ACC112 (cell line): ENCODE results near the gene NUDCD3.

Experiments used
- H2AFZ ChIP-seq: fragments of 200-600 bp; sonication (generic); one replicate; pipeline ENCODE4 v1.6.0; 2017; ENCODE audit warnings: antibody characterized with exemption, low read length; ENCODE audit not compliant: unreplicated experiment
- H3K27ac ChIP-seq: fragments of 200-600 bp; sonication (generic); 2 replicates; pipeline ENCODE4 v1.5.1; 2014; ENCODE audit warnings: low read depth, mild to moderate bottlenecking, antibody characterized with exemption, low read length, moderate library complexity
- H3K27me3 ChIP-seq: fragments of 200-600 bp; sonication (generic); 2 replicates; pipeline ENCODE4 v1.6.1; 2014; ENCODE audit warnings: mild to moderate bottlenecking, antibody characterized with exemption, low read length, moderate library complexity, mixed read lengths; ENCODE audit not compliant: insufficient read depth
- H3K36me3 ChIP-seq: fragments of 200-600 bp; sonication (generic); 2 replicates; pipeline ENCODE4 v1.6.1; 2016; ENCODE audit warnings: mild to moderate bottlenecking, antibody characterized with exemption, low read length, moderate library complexity, mixed read lengths; ENCODE audit not compliant: insufficient read depth
- H3K4me1 ChIP-seq: fragments of 200-600 bp; sonication (generic); one replicate; pipeline ENCODE4 v1.6.1; 2016; ENCODE audit warnings: low read length, mixed read lengths; ENCODE audit not compliant: insufficient read depth, unreplicated experiment, control insufficient read depth
- H3K4me3 ChIP-seq: fragments of 200-600 bp; sonication (generic); 2 replicates; pipeline ENCODE4 v1.5.1; 2014; ENCODE audit warnings: mild to moderate bottlenecking, low read depth, low read length
- H3K79me2 ChIP-seq: fragments of 200-600 bp; sonication (generic); one replicate; pipeline ENCODE4 v1.6.0; 2016; ENCODE audit warnings: low read length; ENCODE audit not compliant: control insufficient read depth, unreplicated experiment, insufficient read depth

The NUDCD3 gene

DNA sequence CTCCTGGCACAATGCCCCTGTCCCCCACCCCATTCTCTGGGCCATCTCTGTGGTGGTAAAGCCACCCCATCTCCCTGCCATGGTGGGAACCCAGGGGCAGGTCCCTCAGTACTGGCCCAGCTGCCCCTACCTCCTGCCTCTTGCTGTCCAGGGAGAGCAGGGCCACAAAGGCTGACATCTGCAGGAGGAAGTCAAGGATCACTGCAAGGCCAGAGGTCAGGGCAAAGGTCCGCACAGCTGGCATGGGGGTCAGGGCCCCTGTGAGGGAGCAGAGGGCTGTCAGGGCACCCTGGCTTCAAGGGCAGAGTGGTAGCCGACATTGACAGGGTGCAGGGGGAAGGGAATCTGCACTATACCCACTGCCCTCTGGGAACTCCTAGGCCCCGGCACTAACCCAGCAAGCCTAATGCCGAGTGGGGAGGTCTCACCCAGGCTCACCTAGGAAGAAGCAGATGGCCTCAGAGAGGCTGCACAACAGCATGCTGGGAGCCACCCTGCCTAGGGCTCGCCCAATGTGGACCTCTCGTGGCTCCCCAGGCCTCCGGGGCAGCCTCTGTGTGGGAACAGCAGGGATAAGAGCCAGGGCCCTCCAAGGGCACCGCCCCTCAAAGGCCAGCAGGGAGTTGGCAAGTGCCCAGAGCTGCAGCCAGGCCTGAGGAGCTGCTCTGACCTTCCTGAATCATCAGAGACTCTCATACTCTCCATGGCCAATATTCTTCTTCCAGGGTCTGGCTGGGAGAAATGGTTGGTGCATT lies 43.0 kb upstream of the NUDCD3 start:
- H3K79me2 ChIP-seq: no peaks in the 10 kb centered on the region
- no peak overlapping the region for H2AFZ ChIP-seq
- no peaks in the 10 kb centered on the region for H3K36me3 ChIP-seq
- H3K4me1 ChIP-seq: no peaks in the 10 kb centered on the region
- H3K27me3 ChIP-seq: no peaks in the 10 kb centered on the region
- no peak overlapping the region for H3K27ac ChIP-seq
- H3K4me3 ChIP-seq: no peak overlapping the region

DNA sequence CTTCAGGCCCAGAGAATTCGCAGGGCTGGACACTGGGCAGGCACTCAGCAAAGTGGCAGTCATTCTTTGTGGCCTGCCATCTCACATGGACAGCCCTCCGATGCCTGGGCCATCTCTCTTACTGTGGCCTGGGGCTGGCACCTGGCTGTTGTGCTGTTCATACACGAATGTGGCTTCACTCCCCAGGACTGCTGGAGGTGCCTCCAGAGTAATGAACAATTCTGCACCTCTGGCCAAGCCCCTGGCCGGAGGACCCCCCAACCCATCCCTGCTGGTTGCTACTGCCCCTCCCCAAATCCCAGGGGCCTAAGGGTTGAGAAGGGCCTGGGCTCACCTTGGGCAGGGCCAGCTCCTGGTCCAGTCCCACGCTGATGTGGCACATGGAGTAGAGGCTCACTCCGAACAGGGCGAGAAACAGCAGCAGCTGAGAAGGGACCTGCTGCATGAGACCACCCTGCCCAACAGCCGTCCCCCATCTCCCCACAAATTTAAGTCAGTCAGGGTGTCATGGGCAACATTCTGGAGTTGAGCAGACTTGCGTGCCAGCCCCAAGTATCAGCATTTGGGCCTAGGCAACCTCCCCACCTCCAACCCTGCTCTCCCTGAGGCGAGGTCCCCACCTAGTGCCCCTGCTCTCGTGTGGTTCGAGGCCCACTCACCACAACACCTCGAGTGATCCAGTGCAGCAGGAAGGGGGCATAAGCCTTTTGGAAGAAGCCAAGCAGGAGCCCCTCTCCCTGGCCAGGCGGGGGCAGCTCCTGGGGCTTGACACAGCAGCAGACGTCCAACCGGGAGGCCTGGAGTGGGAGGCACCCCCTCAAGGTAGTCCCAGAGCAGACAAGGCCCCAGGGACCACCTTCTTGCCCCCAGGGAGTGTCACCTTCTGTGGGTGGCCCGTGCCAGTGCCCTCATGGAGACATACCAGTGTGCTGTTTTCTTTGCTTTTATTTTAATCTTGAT lies 41.2 kb upstream of the NUDCD3 start:
- Histone ChIP-seq H2AFZ (no peak overlapping the region), H3K79me2 (no peaks in the 10 kb centered on the region), H3K36me3 (no peaks in the 10 kb centered on the region), H3K27me3 (no peaks in the 10 kb centered on the region), H3K4me1 (no peaks in the 10 kb centered on the region), H3K27ac (no peak overlapping the region), H3K4me3 (no peak overlapping the region)

DNA sequence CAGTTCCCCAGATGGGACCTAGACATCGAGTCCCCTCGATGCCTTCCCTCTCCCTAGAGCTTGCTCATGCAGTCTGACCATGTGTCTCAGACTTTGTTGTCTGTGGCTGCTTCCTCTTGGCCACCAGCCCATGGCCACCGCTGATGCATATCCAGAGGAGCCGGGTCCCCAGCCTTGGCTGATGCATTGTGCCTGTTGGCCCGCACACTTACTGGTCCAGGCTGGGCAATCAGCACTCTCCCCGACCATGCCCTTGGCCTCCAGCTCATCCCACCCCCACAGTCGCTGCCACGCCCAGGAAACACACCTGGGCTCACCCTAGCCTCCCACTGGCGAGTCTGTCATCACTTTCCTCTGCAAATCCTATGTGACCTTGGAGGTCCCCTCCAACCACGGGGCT lies 40.5 kb upstream of the NUDCD3 start:
- Histone ChIP-seq H3K27me3 (no peaks in the 10 kb centered on the region), H2AFZ (no peak overlapping the region), H3K36me3 (no peaks in the 10 kb centered on the region), H3K4me1 (no peaks in the 10 kb centered on the region), H3K4me3 (no peak overlapping the region), H3K79me2 (no peaks in the 10 kb centered on the region), H3K27ac (no peak overlapping the region)

DNA sequence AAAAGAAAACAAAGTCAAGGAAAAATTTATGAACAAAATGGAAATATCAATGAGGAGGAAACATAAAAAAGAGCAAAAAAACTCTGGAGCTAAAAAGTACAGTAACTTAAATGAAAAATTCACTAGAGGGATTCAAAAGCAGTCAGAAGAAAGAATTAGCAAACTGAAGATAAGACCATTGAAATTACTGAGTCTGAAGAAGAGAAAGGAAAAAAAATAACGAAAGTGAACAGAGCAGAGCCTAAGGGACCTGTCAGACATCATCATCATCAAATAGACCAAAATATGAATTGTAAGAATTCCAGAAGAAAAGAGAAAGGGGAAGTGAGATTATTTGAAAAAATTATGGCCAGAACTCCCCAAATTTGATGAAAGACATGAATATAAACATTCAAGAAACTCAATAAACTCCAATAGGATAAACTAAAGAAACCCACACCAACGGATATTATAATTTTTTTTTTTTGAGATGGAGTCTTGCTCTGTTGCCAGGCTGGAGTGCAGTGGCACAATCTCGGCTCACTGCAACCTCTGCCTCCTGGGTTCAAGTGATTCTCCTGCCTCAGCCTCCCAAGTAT lies 34.4 kb upstream of the NUDCD3 start:
- Histone ChIP-seq H3K4me1 (no peaks in the 10 kb centered on the region), H2AFZ (no peak overlapping the region), H3K36me3 (no peaks in the 10 kb centered on the region), H3K79me2 (no peaks in the 10 kb centered on the region), H3K27me3 (peaks cover 21% of the 10 kb centered on the region; the same call in 1 of the 2 replicates), H3K27ac (no peak overlapping the region), H3K4me3 (no peak overlapping the region)

DNA sequence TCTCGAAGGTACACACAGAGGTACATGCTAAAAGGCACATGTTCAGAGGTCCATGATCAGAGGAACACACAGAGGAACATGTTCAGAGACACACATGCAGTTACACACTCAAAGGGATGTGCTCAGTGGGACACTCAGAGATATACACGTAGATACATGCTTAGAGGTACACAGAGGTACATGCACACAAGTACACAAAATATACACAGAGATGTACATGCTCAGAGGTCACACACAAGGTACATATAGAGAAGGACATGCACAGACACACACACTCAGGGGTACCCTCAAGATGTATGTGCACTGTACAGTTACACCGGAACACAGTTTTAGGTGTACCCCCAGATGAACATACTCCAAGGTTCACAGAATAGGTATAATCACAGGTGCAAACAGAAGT lies 31.9 kb upstream of the NUDCD3 start:
- no peaks in the 10 kb centered on the region for H3K36me3 ChIP-seq
- no peaks in the 10 kb centered on the region for H3K79me2 ChIP-seq
- H3K4me1 ChIP-seq: no peaks in the 10 kb centered on the region
- H3K4me3 ChIP-seq: no peak overlapping the region
- no peak overlapping the region for H2AFZ ChIP-seq
- H3K27ac ChIP-seq: no peak overlapping the region
- peaks cover 21% of the 10 kb centered on the region; the same call in 1 of the 2 replicates for H3K27me3 ChIP-seq

DNA sequence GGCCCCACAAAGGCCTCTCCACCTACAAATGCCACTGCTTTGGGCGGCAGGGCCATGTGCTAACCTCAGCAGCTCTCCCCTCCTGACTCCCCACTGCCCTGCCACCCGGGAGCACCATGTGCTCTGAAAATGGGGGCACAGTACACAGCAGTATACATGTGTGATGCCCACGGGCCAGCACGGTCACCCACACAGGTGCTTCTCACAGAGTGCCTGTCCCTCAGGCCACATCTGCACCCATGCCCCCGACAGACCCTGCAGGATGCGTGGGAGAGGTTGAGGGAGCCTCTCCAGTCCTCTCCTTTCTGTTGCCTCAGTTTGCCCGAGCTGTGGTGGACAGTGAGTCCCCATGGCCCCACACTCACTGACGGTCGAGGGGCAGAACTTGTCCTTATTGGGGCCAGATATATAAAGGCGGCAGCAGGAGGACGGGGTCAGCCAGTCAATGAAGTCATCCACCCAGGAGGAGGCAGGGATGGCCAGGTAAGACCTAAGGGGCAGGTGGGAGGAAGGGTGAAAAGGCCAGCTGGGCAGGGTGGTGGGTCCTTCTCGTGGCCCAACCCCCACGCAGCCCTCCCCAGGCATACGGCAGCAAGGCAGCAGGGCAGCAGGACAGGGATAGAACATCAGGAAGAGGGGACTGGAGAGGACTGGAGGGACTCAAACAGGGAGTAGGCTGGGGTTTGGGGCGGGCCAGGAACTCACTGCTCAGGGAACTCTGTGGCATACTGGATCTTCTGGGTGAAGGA lies 31.1 kb upstream of the NUDCD3 start:
- no peaks in the 10 kb centered on the region for H3K36me3 ChIP-seq
- no peak overlapping the region for H3K27ac ChIP-seq
- H2AFZ ChIP-seq: no peak overlapping the region
- H3K27me3 ChIP-seq: peaks cover 21% of the 10 kb centered on the region; the same call in 1 of the 2 replicates
- no peaks in the 10 kb centered on the region for H3K79me2 ChIP-seq
- H3K4me1 ChIP-seq: no peaks in the 10 kb centered on the region
- H3K4me3 ChIP-seq: no peak overlapping the region

DNA sequence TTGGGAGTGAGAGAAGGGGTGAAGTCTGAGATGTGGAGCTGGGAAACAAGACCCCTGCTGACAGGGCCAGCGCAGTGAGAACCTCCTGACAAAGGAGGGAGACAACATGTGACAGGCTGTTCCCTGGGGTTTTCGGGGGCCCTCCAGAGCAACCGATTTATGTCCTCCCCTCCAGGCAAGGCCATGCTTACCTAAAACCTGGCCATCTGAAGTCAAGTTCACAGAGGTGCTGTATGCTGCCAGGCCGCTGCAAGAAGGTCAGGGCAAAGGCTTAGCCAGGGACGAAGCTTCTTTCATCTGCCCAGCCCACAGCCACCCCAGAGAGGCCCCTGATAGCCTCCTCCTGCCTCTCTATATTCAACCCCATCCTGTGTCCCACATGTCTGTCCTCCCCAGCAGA lies 30.1 kb upstream of the NUDCD3 start:
- Histone ChIP-seq H3K4me1 (no peaks in the 10 kb centered on the region), H2AFZ (no peak overlapping the region), H3K36me3 (no peaks in the 10 kb centered on the region), H3K27me3 (peaks cover 21% of the 10 kb centered on the region; the same call in 1 of the 2 replicates), H3K4me3 (no peak overlapping the region), H3K27ac (no peak overlapping the region), H3K79me2 (no peaks in the 10 kb centered on the region)

DNA sequence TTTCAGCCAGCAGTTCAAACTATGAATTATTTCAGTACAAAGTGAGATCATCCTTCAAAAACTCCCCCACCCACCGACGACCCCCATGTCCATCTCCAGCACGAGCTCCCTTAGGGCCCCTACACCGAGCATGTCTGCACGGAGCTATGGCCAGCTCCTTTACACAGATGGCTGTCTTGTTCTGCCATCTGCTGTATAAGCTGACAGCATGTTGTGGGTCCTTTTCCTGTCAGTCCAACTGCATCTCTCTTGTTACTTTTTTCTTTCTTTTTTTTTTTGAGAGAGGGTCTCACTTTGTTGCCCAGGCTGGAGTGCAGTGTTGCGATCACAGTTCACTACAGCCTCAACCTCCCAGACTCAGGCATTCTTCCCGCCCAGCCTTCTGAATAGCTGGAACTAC lies 29.1 kb upstream of the NUDCD3 start:
- no peak overlapping the region for H3K4me3 ChIP-seq
- no peaks in the 10 kb centered on the region for H3K4me1 ChIP-seq

DNA sequence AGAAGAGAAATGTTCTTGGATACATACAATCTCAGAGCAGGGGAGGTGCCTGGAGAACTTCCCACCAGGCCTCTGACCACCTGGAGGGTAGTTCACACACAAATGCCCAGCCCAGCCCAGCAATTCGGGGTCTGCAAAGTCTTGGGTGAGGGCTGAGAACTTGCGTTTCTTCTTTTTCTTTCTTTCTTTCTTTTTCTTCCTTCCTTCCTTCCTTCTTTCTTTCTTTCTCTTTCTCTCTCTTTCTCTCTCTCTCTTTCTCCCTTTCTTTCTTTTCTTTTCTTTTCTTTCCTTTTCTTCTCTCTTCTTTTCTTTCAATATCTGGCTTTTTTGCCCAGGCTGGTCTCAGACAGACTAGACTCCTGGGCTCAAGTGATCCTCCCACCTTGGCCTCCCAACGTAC lies 28.3 kb upstream of the NUDCD3 start:
- Histone ChIP-seq H3K36me3 (no peaks in the 10 kb centered on the region), H3K79me2 (no peaks in the 10 kb centered on the region), H3K27me3 (peaks cover 16% of the 10 kb centered on the region; the same call in 1 of the 2 replicates), H3K4me3 (no peak overlapping the region), H2AFZ (no peak overlapping the region), H3K27ac (no peak overlapping the region), H3K4me1 (no peaks in the 10 kb centered on the region)

More for the DNA sequence above, 29.1 kb upstream of the NUDCD3 start:
- H3K79me2 ChIP-seq: no peaks in the 10 kb centered on the region
- no peaks in the 10 kb centered on the region for H3K36me3 ChIP-seq
- H3K27me3 ChIP-seq: peaks cover 21% of the 10 kb centered on the region; the same call in 1 of the 2 replicates
- H2AFZ ChIP-seq: no peak overlapping the region
- no peak overlapping the region for H3K27ac ChIP-seq

DNA sequence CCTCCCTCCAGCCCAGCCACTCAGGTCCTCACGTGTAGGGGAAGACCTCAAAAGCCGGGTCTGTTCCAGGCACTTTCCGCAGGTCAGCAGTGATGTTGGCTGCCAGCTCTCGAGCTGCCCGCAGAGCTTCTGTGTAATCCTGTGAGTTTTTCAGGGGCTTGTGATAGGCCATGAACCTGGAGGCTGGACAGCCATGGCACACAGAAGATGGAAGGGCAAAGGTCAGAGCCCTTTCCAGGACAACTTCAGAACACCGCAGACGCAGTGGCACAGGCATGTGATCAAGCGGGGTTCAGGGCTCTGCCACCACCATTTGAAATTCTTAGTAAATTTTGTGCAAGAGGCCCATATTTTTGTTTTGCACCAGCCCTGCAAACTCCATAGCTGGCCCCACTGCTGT lies 26.7 kb upstream of the NUDCD3 start:
- Histone ChIP-seq H3K4me3 (no peak overlapping the region), H2AFZ (no peak overlapping the region), H3K36me3 (no peaks in the 10 kb centered on the region), H3K27ac (no peak overlapping the region), H3K27me3 (peaks cover 5% of the 10 kb centered on the region; the same call in 1 of the 2 replicates), H3K79me2 (no peaks in the 10 kb centered on the region), H3K4me1 (no peaks in the 10 kb centered on the region)
